HG03565 (cell line): ENCODE data around the gene TOMM40L.
A peak's percentile ranks its signal among the peaks of the same experiment; 100 is the strongest.

Source experiments
- ATAC-seq: cut with Tn5 transposase; IDR thresholded peaks from one replicate; pipeline ENCODE4 v1.9.1; 2021; ENCODE audit warnings: mild to moderate bottlenecking, moderate library complexity; ENCODE audit not compliant: unreplicated experiment

TOMM40L gene

DNA sequence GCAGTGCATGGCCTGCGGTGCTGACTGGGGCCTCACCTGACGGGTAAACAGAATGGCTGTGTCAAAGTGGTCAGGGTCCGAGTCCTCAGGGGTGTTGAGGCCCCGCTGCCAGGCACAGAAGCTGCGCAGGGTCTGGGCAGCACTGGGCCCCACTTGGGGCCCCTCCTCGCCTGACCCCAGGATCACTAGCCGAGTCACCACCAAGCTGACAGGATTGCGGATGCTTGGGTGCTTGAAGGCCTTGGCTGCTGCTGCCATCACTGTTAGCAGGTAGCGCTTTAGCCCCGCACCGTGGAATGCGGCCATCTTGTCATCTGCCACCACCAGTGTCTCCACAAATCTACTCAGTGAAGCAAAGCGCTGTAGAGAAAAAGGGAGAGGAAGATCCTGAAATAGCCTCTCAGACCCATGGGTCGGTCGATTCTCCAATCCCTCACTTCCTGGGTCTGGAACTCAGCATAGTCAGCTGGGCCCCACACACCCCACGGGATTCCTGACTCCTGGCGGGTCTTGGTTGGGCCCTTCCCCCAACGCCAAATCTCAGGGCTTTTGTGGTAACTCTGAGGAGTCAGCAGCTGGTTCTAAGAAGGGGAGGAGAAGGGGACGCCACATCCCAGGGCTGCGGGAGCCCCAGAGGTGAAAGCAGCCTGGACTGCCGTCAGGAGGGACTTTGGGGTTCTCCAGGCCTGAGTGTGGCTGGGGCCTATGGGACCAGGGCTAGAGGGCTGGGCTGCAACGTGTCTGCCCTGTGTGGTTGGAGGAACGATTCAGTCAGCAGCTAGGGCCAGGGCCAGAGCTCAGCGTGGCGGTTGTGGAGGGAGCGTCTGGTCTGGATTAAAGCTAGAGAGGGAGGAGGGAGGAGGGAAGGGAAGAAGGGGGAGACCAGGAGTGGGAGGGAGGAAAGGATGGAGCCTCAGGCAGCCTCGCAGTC, 29.1 kb upstream of the TOMM40L start:
- ATAC-seq, result no peak

DNA sequence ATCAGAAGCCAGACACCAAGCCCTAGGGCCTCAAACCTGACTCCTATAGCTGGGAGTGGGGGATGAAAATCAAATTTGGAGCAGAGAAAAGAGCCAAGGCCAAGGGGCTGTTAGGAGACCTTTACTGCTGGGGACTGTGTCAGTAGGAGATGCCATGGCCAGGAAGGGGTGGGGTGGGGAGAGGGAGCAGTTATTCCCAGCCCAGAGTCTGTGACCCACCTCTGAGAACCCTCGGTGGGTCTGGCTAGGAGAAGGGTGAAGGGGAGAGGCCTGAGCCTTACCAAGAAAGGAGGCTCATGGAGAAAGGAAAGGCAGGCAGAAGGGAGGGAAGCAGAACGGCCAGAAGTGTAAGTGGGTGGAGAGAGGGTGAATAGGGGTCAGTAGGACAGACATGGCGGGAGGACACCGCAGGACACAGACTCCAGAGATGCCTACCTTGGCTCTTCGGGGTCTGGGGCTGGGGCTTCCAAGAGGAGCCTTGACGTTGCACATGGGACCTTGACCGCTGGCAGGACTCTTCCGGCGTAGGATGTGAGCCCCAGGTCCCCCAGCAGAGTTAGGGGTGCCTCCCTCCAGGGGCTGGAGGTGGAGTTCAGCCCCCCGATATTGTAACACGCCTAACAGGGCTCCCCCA, 28.2 kb upstream of the TOMM40L start:
- ATAC-seq, result no peak

DNA sequence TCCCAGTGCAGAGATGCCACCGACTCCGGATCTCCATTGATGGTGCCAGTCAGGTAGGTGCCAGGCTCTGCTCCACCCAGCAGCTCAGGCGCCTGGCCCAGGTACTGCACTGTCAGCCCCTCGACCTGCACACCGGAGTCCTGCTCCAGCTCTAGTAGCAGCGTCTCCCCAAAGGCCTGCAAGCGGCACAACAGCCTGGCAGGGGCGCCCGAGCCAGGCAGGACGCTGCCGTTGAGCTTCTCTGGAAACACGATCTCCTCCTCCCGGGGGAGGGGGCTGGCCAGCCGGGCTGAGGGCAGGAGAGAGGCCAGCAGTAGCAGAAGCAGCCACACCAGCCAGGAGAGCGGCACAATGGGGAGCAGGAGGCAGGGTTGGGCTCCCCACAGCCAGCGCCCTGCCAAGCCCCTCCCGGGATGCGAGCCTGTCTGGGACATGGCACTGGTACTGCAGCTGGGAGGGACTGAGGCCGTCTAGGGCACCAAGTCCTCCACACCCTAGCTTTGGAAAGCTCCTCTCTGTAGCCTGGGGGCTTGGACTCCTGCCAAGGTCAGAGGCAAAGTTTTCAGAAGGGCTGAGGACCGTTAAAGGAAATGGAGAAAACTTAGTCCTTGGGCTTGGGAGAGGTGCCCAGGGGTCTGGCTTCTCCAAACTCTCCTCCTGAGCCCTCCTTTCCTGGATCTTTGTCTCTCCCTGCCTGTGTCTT, 27.5 kb upstream of the TOMM40L start:
- ATAC-seq, result no peak

DNA sequence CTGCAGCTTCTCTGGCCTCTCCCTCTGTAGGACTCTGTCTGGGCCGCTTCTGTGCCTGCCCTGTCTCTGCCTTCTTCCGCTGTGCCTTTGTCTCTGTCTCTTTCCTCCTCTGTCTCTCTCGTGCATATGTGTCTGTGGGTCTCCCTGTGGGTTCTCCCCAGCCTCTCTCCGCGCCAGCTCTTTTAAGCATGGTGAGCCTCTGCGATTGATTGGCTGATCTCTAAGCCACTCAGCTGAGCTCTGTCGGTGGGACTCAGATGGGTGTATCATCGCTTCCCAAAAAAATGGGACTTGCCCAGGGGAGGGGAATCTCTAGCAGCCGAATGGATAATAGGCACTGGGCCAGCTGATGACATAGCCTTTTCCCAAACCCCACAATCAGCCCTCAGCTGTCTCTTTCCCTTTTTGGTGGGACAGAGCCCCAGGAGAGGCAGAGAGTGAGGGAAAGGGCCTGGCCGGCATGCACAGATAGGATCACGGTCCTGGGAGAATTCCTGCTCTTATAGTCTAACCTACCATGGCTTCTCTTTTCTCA, 26.9 kb upstream of the TOMM40L start, which contains the start of gene ADAMTS4:
Gene ADAMTS4, minus strand, starts transcription at position 158 of the 535 bp plus-strand sequence. CDS start 427 bp downstream, outside the sequence.
- ATAC-seq, result no peak

DNA sequence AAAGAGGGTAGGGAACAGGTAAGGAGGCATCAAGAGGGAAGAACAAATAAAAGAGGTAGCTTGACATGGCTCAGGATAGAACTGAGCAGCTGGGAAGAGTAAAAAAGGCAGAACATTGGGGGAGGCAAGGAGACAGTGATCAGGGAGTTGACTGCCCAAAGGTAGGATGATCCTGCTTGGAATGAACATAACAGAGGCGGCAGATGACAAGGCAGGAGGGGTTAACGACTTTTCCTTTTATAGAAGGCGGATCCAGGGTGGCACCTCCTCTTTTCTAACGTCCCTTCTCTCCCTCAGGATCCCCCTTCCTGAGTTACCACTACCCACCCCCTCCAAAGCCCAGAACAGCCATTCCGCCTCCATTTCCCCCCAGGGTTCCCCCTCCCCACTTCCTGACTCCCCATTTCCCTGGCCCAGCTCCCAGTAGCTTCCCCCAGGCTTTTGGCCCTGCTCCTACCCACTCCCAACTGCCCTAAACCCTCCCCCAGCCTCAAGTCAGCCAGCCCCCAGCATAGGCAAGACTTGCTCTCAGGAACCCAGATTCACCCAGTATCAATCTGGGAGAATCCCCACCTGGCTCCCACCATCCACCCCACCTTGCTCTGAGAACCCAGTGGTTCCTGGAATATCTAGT, 26.2 kb upstream of the TOMM40L start:
- no peak for ATAC-seq

DNA sequence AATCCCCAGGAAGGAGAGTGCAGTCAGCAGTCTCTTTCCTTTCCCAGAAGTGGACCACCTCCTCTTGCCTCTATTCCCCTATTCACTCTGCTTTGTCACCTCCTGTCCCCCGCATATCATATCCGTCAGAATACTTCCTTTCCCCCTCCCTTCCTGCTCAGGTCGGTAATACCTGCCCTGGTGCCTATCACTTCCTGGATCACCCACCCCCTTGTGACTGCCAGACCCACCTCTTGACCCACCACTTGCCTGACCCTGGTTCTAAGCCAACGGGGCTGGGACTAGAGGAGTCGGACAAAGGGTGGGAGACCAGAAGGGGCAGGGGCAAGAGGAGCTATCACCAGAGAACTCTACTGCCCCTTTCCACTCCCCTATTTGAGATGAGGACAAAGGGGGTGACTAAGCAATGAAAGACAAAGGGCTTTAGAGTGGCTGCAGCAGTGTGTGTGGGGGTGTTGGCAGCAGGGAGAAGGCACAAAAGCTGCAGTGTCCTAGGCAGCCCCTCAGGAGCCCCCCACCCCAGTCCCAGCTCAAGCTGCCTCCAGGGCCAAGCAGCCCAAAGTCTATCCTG, 25.4 kb upstream of the TOMM40L start:
- ATAC-seq, result no peak

DNA sequence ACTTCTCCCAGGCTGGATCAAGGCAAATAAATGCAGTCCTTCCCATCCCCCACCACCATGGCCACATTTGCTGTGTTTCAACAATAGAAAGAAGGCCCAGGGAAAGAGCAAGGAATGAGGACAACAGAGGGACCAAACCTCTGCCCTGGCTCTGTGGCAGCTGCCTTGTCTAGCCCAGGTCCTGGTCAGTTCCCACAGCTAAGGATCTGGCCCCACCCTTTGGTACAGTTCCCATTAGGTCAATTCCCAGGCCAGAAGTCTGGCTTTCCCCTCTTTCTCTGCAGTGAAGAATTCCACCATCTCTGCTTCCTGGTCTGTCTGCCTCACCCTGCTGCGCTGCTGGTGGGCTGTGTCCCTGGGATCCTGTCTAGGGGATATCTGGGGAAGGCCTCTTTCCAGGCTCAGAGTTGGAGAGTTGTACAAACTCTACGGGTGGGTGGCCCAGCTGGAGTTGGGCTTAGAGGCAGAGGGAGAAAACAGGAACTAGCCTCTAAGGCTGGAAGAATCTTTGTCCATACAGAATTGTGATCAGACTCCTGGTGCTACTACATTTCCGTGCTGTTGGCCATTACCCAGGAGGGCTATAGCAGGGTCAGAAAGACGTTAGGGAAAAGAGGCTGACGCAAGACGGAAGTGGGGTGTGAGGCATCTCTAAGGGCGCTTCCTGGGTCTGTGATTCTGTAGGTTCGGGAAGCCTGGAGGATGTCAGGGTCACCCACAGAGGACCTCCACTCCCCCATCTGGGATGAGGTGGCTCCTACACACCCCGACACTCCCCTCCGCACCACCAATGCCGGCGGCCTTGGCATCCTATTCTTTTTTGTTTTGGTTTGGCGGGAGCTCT, 24.6 kb upstream of the TOMM40L start:
- no peak for ATAC-seq

DNA sequence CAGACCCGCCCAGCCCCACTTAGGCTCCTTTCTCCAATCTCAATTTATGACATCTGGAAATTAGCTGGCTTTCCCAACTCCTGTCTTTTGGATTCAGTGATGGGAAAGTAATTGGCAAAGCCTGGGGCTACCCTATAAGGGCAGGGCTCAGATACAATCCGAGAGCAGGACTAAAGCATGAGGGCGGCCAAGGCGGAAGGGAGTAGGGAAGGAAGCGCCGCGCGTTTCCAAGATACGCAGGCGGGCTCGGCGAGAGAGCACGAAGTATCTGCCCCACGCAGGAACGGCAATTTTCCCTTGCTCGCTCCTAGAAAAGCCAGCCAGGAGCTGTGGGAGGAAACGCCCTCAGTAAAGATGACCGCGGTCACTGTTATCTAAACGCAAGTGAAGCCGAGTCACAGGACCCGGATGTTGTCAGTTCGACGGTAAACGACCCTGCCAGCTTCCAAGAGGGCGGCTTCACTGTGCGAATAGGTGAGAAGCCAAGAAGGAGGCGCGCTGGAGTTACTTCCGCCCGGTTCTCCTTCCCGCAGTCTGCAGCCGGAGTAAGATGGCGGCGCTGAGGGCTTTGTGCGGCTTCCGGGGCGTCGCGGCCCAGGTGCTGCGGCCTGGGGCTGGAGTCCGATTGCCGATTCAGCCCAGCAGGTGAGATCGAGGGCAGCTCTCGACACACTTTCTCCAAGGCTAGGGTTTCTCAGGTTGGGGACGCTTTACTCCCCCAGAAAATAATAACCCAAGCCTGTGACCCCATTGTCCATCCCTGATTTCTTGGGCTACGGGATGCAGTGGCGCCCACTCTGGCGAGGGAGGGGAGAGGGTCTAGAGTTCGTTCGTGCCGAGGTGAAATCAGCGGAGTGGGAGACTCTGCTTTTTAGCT, 23.8 kb upstream of the TOMM40L start, which contains the start of gene NDUFS2:
Gene NDUFS2, plus strand, starts transcription at position 532 of the 877 bp plus-strand sequence. Its CDS starts 19 bp downstream, at position 551.
- ATAC-seq, result peak; percentile 90

DNA sequence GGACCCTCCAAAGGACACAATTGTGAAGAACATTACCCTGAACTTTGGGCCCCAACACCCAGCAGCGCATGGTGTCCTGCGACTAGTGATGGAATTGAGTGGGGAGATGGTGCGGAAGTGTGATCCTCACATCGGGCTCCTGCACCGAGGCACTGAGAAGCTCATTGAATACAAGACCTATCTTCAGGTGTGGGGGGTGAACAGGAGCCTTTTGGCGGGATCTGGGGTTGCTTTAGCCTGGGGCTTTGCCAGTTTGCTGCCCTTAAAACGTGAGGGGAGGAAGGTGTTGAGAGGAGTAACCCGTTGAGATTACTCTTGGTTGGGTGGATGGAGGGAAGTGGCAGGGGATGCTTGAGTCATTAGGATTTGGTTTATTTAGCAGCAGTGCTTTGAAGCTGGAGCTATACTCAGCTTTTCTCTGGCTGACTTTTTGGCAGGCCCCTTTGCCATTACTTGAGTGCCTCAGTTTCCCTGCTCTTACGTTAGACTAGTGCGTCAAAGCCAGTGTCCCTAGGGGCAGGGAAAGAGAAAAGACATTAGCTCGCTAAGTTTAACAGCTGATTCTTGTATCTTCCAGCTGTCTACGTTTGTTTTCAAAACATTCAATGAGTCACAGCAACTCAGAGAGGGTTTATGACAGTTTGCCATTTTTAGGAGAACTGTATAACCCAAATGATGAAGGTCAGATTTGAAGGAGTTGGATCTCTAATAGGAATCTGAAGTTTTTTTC, 19.3 kb upstream of the TOMM40L start:
- no peak for ATAC-seq

DNA sequence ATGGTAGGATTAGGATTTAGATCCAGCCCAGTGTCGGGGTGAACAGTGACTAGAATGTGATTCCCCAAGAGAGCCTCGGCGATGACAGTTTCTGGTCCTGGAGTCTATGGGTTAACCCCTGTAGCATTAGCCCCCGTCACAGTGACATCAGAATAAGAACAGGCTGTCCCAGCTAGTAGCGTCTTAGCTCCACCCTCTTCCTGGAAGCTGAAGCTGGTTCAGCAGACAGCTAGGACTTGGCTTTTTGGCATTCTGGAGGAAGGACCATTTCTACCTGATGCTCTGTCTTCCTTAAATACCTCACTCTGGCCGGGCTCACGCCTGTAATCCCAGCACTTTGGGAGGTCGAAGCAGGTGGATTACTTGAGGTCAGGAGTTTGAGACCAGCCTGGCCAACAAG, 18.7 kb upstream of the TOMM40L start:
- no peak for ATAC-seq

DNA sequence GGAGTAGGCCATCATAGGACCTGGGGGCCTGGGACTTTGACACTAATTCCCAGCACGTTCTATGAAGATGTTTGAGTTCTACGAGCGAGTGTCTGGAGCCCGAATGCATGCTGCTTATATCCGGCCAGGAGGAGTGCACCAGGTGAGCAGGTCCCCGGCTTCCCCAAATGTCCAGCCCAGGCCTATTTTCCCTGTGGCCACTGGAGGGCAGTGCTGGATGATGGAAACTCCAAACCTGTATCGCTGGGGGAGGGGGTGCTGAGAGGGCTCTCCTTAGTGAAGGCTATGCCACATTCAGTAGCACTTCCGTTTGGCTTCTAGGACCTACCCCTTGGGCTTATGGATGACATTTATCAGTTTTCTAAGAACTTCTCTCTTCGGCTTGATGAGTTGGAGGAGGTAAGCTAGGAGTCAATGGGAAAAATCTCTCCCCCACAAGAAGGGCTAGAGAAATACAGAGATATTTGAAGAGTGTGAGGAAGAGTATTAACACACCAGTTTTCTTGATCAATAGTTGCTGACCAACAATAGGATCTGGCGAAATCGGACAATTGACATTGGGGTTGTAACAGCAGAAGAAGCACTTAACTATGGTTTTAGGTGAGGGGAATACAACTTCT, 16.0 kb upstream of the TOMM40L start:
- peak; percentile 51 for ATAC-seq

DNA sequence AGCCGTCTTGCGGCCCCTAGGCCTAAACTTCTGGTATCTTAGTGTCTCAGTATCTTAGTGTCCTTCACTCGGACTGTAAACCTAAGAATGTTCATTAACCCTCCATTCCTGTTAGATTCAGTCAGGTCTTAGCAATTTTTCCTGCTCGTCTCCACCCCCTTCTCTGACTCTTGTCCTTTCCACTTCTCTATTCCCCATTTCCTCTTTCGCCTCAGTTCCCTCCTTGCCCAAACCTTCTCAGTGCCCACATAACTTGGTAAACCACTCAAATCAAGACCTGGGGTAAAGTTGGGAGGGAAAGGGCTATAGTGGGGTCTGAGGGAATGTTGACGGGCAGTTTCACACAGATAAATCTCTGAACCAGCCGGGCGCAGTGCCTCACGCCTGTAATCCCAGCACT, 11.5 kb upstream of the TOMM40L start:
- no peak for ATAC-seq

DNA sequence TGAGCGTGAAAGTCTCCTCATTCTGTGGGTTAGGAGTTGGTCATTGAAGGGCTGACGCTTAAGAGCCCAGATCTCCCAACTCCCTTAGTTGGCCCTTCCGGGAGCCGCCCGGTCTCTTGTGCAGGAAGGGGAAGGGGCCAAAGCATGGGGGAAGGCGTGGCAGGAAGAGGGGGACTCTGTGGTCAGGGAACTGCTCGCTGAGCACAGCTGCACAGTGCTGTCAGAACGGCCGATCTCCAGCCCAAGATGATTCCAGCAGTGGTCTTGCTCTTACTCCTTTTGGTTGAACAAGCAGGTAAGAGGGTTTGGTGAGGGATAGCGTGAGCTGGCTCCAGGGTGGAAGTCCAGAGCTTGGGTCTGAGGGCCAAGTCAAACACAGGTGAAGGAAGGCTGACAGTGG, 10.8 kb upstream of the TOMM40L start, which contains the start of gene FCER1G:
Gene FCER1G, plus strand, starts transcription at position 220 of the 400 bp plus-strand sequence. Its CDS starts 27 bp downstream, at position 247.
- no peak for ATAC-seq

DNA sequence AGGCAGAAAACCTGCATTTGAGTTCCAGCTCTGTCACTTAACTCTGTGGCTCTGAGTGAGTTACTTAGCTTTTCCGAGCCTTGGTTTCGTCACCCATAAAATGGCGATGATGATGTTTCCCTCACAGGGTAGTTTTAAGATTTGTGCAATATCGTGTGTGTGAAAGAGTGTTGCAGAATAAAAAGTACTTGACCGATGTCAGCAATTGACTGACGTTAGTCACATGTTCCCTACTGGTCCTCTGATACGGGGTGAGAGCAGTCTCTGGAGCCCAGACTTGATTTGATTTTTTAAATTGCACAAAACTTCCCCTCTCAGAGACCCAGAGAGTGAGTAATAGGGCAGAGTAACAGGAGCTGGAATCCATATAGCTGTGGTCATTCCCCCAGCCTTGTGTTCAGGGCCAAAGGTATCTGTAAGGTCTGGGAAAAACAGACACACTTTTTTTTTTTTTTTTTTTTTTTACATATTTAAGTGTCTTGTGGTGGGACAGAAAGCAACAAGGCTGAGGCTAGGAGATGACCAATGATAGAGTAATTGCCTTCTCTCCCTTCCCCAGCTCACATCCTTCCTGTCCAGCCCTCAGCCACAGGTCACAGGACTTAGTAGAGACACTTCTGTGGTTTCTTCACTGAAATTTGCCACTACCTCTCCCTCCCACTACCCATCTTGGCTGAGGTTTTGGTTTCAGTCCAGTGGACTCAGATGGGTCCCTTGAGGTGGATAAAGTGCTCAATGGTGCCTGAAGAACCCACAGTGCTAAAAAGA, 8.7 kb upstream of the TOMM40L start:
- peak; percentile 83 for ATAC-seq

DNA sequence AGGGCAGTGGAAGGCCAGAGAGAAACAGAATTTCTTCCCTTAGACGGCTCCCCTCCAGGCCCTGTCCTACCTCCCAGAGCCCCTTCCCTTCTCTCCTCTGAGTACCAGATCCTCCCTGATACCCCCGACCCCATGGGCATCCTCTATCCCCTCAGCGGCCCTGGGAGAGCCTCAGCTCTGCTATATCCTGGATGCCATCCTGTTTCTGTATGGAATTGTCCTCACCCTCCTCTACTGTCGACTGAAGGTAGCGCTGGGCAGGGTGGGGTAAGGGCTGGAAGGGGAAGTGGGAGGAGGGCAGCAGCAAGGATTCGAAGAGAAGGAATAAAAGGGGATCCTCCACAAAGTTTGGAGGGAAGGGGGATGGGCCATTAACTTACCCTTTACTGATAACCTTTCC, 8.0 kb upstream of the TOMM40L start:
- no peak for ATAC-seq

DNA sequence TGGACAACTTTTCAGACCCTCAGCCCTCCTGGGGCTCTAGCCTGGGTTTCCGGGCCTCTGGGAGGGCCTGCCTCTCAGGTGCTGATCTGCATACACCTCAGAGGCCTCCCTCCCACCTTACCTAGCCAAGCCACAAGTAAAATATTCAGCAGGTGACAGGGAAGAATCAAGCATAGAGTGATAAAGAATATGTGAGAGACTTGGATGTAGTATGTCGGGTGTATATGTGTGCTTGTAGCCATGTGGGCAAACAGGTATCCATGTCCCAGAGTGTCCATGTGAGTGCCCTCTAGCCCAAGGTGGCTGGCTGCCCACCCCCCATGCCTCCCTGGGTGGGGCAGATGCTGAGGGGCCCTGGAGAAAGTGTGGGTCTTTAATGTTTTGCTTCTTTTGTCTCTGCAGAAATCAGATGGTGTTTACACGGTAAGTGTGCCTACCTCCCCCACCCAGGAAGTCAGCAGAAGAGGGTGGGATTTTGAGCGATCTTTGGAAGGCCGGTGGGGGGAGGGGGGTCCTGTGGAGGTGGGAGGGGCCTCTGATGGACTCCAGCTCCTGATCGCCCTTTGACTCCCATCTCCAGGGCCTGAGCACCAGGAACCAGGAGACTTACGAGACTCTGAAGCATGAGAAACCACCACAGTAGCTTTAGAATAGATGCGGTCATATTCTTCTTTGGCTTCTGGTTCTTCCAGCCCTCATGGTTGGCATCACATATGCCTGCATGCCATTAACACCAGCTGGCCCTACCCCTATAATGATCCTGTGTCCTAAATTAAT, 7.4 kb upstream of the TOMM40L start:
- ATAC-seq, result no peak
